ENCODE data around the gene JMY.

- TF ChIP-seq CTCF (IDR thresholded peaks at IDR 0.05; ENCODE audit: extremely low read depth in 1 of 2, insufficient read depth in 1 of 2, low read depth in 1 of 2, low read length in 2 of 2) (no peak), EZH2 (IDR thresholded peaks at IDR 0.05; ENCODE audit: borderline replicate concordance, low read depth, low read length, severe bottlenecking) (no peak), POLR2A (IDR thresholded peaks at IDR 0.05; ENCODE audit: low read depth, low read length) (no peak), POLR2AphosphoS5 (IDR thresholded peaks at IDR 0.05; ENCODE audit: insufficient read depth, low read depth, low read length) (no peak), MYC (IDR thresholded peaks at IDR 0.05; ENCODE audit: low read depth, low read length) (no peak), FOS (IDR thresholded peaks at IDR 0.05; ENCODE audit: borderline replicate concordance, insufficient read depth, low read length) (no peak), MAX (IDR thresholded peaks at IDR 0.05; ENCODE audit: insufficient read depth, insufficient read length) (no peak), JUN (IDR thresholded peaks at IDR 0.05; ENCODE audit: borderline replicate concordance, insufficient read depth, insufficient read length, low read depth) (no peak), GATA2 (IDR thresholded peaks at IDR 0.05; ENCODE audit: insufficient read depth, insufficient read length, low read depth, low read length) (no peak)
Measured at GRCh38 chr5:79237740-79238560, 2.0 kb downstream of the JMY start.
